ENCODE measurements around the gene DDO. TPM values are rescaled to one million over a fixed set of nuclear protein-coding genes. Genes with fewer than 3 reads are reported as not detected.

Gene DDO
- total and polyA plus RNA-seq, 9 of the 15 experiments (the other 6 are each of a cell fraction or from before 2014, with no cell fraction given), result not detected

DNA sequence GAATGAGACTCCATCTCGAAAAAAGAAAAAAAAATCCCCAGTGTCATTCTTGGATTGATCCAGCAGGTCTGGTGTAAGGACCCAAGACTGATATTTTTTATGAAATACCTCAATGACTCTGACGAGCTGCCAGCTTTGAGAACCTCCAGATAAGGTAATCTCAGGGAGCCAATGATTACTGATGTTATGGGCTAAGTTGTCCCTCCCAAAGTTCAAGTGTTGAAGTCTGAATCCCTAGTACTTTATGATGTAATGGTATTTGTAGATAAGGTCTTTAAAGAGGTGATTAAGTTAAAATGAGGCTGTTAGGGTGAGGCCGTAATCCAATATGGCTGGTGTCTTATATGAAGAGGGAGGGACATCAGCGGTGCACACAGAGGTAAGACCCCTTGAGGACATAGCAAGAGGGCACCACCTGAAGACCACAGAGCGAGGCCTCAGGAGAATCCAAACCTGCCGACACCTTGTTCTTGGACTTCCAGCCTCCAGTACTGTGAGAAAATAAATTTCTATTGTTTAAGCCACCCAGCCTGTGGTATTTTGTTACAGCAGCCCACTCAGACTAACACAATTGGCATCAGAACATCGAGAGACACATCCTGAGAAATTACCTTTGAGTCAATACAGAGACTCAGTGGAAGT, 19.7 kb upstream of the DDO start (continued):
- TF ChIP-seq, protein P1, sequence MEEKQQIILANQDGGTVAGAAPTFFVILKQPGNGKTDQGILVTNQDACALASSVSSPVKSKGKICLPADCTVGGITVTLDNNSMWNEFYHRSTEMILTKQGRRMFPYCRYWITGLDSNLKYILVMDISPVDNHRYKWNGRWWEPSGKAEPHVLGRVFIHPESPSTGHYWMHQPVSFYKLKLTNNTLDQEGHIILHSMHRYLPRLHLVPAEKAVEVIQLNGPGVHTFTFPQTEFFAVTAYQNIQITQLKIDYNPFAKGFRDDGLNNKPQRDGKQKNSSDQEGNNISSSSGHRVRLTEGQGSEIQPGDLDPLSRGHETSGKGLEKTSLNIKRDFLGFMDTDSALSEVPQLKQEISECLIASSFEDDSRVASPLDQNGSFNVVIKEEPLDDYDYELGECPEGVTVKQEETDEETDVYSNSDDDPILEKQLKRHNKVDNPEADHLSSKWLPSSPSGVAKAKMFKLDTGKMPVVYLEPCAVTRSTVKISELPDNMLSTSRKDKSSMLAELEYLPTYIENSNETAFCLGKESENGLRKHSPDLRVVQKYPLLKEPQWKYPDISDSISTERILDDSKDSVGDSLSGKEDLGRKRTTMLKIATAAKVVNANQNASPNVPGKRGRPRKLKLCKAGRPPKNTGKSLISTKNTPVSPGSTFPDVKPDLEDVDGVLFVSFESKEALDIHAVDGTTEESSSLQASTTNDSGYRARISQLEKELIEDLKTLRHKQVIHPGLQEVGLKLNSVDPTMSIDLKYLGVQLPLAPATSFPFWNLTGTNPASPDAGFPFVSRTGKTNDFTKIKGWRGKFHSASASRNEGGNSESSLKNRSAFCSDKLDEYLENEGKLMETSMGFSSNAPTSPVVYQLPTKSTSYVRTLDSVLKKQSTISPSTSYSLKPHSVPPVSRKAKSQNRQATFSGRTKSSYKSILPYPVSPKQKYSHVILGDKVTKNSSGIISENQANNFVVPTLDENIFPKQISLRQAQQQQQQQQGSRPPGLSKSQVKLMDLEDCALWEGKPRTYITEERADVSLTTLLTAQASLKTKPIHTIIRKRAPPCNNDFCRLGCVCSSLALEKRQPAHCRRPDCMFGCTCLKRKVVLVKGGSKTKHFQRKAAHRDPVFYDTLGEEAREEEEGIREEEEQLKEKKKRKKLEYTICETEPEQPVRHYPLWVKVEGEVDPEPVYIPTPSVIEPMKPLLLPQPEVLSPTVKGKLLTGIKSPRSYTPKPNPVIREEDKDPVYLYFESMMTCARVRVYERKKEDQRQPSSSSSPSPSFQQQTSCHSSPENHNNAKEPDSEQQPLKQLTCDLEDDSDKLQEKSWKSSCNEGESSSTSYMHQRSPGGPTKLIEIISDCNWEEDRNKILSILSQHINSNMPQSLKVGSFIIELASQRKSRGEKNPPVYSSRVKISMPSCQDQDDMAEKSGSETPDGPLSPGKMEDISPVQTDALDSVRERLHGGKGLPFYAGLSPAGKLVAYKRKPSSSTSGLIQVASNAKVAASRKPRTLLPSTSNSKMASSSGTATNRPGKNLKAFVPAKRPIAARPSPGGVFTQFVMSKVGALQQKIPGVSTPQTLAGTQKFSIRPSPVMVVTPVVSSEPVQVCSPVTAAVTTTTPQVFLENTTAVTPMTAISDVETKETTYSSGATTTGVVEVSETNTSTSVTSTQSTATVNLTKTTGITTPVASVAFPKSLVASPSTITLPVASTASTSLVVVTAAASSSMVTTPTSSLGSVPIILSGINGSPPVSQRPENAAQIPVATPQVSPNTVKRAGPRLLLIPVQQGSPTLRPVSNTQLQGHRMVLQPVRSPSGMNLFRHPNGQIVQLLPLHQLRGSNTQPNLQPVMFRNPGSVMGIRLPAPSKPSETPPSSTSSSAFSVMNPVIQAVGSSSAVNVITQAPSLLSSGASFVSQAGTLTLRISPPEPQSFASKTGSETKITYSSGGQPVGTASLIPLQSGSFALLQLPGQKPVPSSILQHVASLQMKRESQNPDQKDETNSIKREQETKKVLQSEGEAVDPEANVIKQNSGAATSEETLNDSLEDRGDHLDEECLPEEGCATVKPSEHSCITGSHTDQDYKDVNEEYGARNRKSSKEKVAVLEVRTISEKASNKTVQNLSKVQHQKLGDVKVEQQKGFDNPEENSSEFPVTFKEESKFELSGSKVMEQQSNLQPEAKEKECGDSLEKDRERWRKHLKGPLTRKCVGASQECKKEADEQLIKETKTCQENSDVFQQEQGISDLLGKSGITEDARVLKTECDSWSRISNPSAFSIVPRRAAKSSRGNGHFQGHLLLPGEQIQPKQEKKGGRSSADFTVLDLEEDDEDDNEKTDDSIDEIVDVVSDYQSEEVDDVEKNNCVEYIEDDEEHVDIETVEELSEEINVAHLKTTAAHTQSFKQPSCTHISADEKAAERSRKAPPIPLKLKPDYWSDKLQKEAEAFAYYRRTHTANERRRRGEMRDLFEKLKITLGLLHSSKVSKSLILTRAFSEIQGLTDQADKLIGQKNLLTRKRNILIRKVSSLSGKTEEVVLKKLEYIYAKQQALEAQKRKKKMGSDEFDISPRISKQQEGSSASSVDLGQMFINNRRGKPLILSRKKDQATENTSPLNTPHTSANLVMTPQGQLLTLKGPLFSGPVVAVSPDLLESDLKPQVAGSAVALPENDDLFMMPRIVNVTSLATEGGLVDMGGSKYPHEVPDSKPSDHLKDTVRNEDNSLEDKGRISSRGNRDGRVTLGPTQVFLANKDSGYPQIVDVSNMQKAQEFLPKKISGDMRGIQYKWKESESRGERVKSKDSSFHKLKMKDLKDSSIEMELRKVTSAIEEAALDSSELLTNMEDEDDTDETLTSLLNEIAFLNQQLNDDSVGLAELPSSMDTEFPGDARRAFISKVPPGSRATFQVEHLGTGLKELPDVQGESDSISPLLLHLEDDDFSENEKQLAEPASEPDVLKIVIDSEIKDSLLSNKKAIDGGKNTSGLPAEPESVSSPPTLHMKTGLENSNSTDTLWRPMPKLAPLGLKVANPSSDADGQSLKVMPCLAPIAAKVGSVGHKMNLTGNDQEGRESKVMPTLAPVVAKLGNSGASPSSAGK (IDR thresholded peaks at IDR 0.05), result no peak
- TF ChIP-seq, protein P2, sequence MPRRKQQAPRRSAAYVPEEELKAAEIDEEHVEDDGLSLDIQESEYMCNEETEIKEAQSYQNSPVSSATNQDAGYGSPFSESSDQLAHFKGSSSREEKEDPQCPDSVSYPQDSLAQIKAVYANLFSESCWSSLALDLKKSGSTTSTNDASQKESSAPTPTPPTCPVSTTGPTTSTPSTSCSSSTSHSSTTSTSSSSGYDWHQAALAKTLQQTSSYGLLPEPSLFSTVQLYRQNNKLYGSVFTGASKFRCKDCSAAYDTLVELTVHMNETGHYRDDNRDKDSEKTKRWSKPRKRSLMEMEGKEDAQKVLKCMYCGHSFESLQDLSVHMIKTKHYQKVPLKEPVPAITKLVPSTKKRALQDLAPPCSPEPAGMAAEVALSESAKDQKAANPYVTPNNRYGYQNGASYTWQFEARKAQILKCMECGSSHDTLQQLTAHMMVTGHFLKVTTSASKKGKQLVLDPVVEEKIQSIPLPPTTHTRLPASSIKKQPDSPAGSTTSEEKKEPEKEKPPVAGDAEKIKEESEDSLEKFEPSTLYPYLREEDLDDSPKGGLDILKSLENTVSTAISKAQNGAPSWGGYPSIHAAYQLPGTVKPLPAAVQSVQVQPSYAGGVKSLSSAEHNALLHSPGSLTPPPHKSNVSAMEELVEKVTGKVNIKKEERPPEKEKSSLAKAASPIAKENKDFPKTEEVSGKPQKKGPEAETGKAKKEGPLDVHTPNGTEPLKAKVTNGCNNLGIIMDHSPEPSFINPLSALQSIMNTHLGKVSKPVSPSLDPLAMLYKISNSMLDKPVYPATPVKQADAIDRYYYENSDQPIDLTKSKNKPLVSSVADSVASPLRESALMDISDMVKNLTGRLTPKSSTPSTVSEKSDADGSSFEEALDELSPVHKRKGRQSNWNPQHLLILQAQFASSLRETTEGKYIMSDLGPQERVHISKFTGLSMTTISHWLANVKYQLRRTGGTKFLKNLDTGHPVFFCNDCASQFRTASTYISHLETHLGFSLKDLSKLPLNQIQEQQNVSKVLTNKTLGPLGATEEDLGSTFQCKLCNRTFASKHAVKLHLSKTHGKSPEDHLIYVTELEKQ (CRISPR knock-in tag; IDR thresholded peaks at IDR 0.05), result no peak
- no peak for TF ChIP-seq SOX6 (IDR thresholded peaks at IDR 0.05)
- TF ChIP-seq ZBTB34 (CRISPR knock-in tag; IDR thresholded peaks at IDR 0.05), result no peak
